NCI-H2196 treated with DMSO at 0.1 percent for 48 hours (cell line): ENCODE data around the gene BICDL1.
A peak's percentile ranks its signal among the peaks of the same experiment; 100 is the strongest.
"Not testable (repeated sequence)": the region's sequence is repeated elsewhere in the genome, so short reads cannot be mapped to it uniquely, and the experiment has no call there.

ENCODE experiments used
- DNase-seq: peaks from one replicate; lab custom pipeline; 2025; ENCODE audit not compliant: unreplicated experiment; lab: John Stamatoyannopoulos, UW

BICDL1 gene

GRCh38 chr12:120000556-120000955 lies 11.5 kb downstream of the BICDL1 start:
- no peak for DNase-seq

- DNase-seq: no peak
Measured at GRCh38 chr12:120006258-120006975, 17.4 kb downstream of the BICDL1 start.

GRCh38 chr12:120007272-120007671 lies 18.2 kb downstream of the BICDL1 start:
- no peak for DNase-seq

- no peak for DNase-seq
Measured at GRCh38 chr12:120010661-120011230, 21.7 kb downstream of the BICDL1 start.

GRCh38 chr12:120012067-120012621 lies 23.1 kb downstream of the BICDL1 start:
- DNase-seq: peak; percentile 15

- DNase-seq: no peak
Measured at GRCh38 chr12:120013659-120014380, 24.8 kb downstream of the BICDL1 start.

- DNase-seq: not testable (repeated sequence)
Measured at GRCh38 chr12:120014381-120014735, 25.3 kb downstream of the BICDL1 start.

- DNase-seq: no peak
Measured at GRCh38 chr12:120015313-120015712, 26.3 kb downstream of the BICDL1 start.

GRCh38 chr12:120016199-120016598 lies 27.2 kb downstream of the BICDL1 start:
- DNase-seq: not testable (repeated sequence)

GRCh38 chr12:120019197-120019596 lies 30.2 kb downstream of the BICDL1 start:
- DNase-seq: no peak

- no peak for DNase-seq
Measured at GRCh38 chr12:120019938-120020337, 30.9 kb downstream of the BICDL1 start.

GRCh38 chr12:120024193-120024592 lies 35.2 kb downstream of the BICDL1 start:
- DNase-seq: no peak

- DNase-seq: no peak
Measured at GRCh38 chr12:120025640-120026039, 36.6 kb downstream of the BICDL1 start.

- no peak for DNase-seq
Measured at GRCh38 chr12:120032242-120032641, 43.2 kb downstream of the BICDL1 start.

GRCh38 chr12:120037851-120038250 lies 48.8 kb downstream of the BICDL1 start:
- no peak for DNase-seq

- no peak for DNase-seq
Measured at GRCh38 chr12:120039711-120040110, 50.7 kb downstream of the BICDL1 start.

- no peak for DNase-seq
Measured at GRCh38 chr12:120041386-120042231, 52.6 kb downstream of the BICDL1 start.

GRCh38 chr12:120045367-120045766 lies 56.3 kb downstream of the BICDL1 start:
- not testable (repeated sequence) for DNase-seq

- no peak for DNase-seq
Measured at GRCh38 chr12:120047072-120047471, 58.0 kb downstream of the BICDL1 start.

GRCh38 chr12:120048263-120048662 lies 59.2 kb downstream of the BICDL1 start:
- no peak for DNase-seq

- DNase-seq: no peak
Measured at GRCh38 chr12:120049426-120049825, 60.4 kb downstream of the BICDL1 start.
